ENCODE results near the gene ARMH3. TPM values are rescaled to one million over a fixed set of nuclear protein-coding genes. Genes with fewer than 3 reads are reported as not detected.
A peak's percentile ranks its signal among the peaks of the same experiment; 100 is the strongest.

ARMH3 gene
- total and polyA plus RNA-seq, 8 donors: 3.5 to 29.0 (median 17.2) TPM

DNA sequence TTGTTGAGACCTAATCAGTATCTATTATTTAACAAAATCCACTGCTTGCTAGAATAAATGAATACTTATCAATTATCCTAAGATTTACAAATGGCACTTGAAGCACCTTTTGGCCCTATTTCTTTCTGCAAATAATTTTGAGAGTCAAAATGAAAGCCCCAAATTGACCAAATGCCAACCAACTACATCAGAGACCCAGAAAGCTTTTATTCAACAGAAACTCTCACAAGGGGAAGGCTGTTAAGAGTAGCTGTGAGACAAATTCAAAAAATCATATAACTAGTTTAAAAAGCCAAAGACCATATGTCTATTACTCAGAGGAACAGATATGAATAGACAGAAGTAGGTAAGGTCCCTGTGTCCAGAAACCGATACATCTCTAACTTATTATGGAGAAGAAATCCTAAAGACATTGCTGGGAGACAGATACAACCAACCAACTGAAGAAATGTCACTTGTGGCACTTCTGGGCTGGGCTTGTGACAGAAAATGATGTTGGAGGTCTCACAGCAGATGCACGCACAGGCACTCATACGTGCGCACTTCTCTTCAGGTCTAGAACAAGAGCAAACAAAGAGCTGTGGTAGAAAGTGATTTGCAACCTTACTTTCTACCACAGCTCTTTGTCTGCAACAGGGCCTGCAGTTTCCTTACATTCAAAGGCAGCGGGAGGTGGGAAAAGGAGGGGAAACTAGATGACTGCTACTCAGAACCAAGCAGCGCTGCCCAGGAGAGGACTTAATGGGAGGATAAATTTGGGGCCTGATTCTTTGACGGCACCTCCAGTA is 153.7 kb downstream of the ARMH3 start:
- WGBS, 5 donors: 89 to 94% (median 92%) methylated on average over 7 of the region's 7 CpGs
- no peaks in the 10 kb centered on the region for H3K27me3 ChIP-seq
- DNase-seq: no peak
- H3K36me3 ChIP-seq: peaks cover 0 to 17% (median 6%) of the 10 kb centered on the region in 4 donors
- no peak overlapping the region for H3K4me3 ChIP-seq
- no peaks in the 10 kb centered on the region for H3K9me3 ChIP-seq
- intact Hi-C loops (cut with DNase I; ENCODE audit: low total_unique reads): no loop called here
- TF ChIP-seq POLR2AphosphoS5 (IDR thresholded peaks at IDR 0.05) (no peak), CTCF (IDR thresholded peaks at IDR 0.05) (no peak), EP300 (IDR thresholded peaks at IDR 0.05) (no peak), POLR2A (IDR thresholded peaks at IDR 0.05) (no peak)
- peaks cover 0 to 8% (median 3%) of the 10 kb centered on the region in 4 donors for H3K4me1 ChIP-seq
- no peak overlapping the region for H3K27ac ChIP-seq

DNA sequence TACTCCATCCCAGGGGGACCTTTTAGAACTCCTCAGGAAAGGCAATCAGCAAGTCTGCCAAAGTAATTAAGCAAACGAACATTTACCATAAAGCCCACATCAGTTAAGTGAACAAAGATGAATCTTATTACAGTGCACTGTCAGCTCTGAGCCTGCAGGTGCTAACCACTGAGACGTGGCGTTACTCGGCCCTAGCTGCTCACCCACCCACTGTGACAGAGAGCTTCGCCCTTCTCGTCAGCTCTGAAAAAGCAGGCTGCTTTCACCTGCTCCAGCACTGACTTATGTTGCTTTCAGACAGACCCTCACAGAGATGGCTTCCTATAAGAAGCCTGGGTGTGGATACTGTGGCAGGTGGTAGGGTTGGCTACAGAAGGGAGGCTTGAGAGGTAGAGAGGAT is 154.6 kb downstream of the ARMH3 start:
- intact Hi-C loops (cut with DNase I; ENCODE audit: low total_unique reads): no loop called here
- H3K36me3 ChIP-seq: peaks cover 0 to 17% (median 4%) of the 10 kb centered on the region in 4 donors
- TF ChIP-seq POLR2AphosphoS5 (IDR thresholded peaks at IDR 0.05) (no peak), POLR2A (IDR thresholded peaks at IDR 0.05) (no peak), EP300 (IDR thresholded peaks at IDR 0.05) (no peak), CTCF (IDR thresholded peaks at IDR 0.05) (no peak)
- no peaks in the 10 kb centered on the region for H3K27me3 ChIP-seq
- no peaks in the 10 kb centered on the region for H3K9me3 ChIP-seq
- peak in 1 of 2 donors; percentile 17 for DNase-seq
- 87 to 91% (median 89%) methylated on average over 6 of the region's 6 CpGs for WGBS, 5 donors
- no peak overlapping the region for H3K27ac ChIP-seq
- no peak overlapping the region for H3K4me3 ChIP-seq
- H3K4me1 ChIP-seq: peaks cover 0 to 8% (median 3%) of the 10 kb centered on the region in 4 donors

DNA sequence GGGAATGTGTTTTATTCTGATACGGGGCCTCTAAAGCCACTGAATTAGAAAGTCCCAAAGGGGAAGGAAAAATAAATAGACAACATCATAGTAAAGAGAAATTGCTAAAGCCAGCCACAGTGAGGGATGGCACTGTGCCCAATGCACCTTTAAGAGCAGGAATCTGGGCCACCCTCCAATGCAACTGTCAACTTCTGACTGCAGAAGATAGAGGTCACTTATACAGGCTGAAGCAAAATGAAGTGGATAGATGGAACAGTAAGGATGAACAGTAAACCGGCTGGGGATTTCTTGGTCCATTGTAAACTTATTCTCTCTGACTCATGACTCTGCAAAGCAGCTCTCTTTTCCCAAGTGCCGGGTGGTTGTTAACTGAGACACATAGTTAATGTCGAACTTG is 158.3 kb downstream of the ARMH3 start:
- peaks cover 0 to 8% (median 3%) of the 10 kb centered on the region in 4 donors for H3K4me1 ChIP-seq
- H3K27me3 ChIP-seq: no peaks in the 10 kb centered on the region
- H3K36me3 ChIP-seq: peaks cover 0 to 4% (median 3%) of the 10 kb centered on the region in 4 donors
- no peaks in the 10 kb centered on the region for H3K9me3 ChIP-seq
- H3K4me3 ChIP-seq: no peak overlapping the region
- intact Hi-C loops (cut with DNase I; ENCODE audit: low total_unique reads): no loop called here
- DNase-seq: peak; percentile 26 to 40
- H3K27ac ChIP-seq: no peak overlapping the region
- TF ChIP-seq POLR2AphosphoS5 (IDR thresholded peaks at IDR 0.05) (no peak), CTCF (IDR thresholded peaks at IDR 0.05) (no peak), EP300 (IDR thresholded peaks at IDR 0.05) (no peak), POLR2A (IDR thresholded peaks at IDR 0.05) (no peak)
- WGBS, 5 donors: 25 to 52% (median 40%) methylated on average over 4 of the region's 4 CpGs

GRCh38 chr10:101896225-101896877 is 159.6 kb downstream of the ARMH3 start:
- TF ChIP-seq POLR2A (IDR thresholded peaks at IDR 0.05): no peak
- no peak for TF ChIP-seq EP300 (IDR thresholded peaks at IDR 0.05)
- TF ChIP-seq POLR2AphosphoS5 (IDR thresholded peaks at IDR 0.05): no peak
- TF ChIP-seq CTCF (IDR thresholded peaks at IDR 0.05): no peak
- H3K36me3 ChIP-seq: peaks cover 0 to 4% (median 0%) of the 10 kb centered on the region in 4 donors
- peaks cover 0 to 8% (median 3%) of the 10 kb centered on the region in 4 donors for H3K4me1 ChIP-seq
- no peak overlapping the region for H3K4me3 ChIP-seq
- no peaks in the 10 kb centered on the region for H3K27me3 ChIP-seq
- no peak for DNase-seq
- H3K27ac ChIP-seq: no peak overlapping the region
- WGBS, 5 donors: 82 to 97% (median 89%) methylated on average over 1 of the region's 1 CpG
- no peaks in the 10 kb centered on the region for H3K9me3 ChIP-seq
- intact Hi-C loops (cut with DNase I; ENCODE audit: low total_unique reads): no loop called here

All from stomach (tissue), 9 donors.